Body of pancreas (tissue), 4 donors: ENCODE results near the gene PPP1R37.
A peak's percentile ranks its signal among the peaks of the same experiment; 100 is the strongest.

Experiments used
- POLR2A ChIP-seq, 3 donors: fragments of 450-650 bp; IDR thresholded peaks; one replicate each; pipeline ENCODE4 v1.6.1; 2016; ENCODE audit warnings: antibody characterized with exemption in 3 of 3, mild to moderate bottlenecking in 2 of 3
- TF ChIP-seq, protein P1 (sequence below), 7 experiments: fragments of 450-650 bp in 4 of 7; fragments of 200-600 bp in 3 of 7; sonication (generic) in 3 of 7; IDR thresholded peaks; one replicate each; pipeline ENCODE4 v1.5.1; 2016 to 2019; ENCODE audit warnings: antibody characterized with exemption in 7 of 7

DNA sequence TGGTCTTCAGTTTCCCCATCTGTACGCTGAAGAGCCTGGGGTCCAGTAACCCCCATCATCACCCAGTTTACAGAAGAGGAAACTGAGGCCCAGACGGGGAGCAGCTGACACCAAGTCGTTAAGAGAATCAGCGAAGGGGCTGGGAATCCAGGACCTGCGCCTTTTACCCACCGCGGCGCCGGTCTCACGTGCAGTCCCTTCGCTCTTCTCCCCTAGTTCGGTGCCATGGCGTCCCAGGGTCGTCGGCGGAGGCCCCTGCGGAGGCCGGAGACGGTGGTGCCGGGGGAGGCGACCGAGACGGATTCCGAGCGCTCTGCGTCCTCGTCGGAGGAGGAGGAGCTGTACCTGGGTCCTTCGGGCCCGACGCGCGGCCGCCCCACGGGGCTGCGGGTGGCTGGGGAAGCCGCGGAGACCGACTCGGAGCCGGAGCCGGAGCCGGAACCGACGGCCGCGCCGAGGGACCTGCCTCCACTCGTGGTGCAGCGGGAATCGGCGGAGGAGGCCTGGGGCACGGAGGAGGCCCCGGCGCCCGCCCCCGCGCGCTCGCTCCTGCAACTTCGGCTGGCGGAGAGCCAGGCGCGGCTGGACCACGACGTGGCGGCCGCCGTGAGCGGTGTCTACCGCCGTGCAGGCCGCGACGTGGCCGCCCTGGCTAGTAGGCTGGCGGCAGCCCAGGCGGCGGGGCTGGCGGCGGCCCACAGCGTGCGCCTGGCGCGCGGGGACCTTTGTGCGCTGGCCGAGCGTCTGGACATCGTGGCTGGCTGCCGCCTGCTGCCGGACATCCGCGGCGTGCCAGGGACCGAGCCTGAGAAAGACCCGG is 86.3 kb downstream of the PPP1R37 start:
- TF ChIP-seq, protein P1, sequence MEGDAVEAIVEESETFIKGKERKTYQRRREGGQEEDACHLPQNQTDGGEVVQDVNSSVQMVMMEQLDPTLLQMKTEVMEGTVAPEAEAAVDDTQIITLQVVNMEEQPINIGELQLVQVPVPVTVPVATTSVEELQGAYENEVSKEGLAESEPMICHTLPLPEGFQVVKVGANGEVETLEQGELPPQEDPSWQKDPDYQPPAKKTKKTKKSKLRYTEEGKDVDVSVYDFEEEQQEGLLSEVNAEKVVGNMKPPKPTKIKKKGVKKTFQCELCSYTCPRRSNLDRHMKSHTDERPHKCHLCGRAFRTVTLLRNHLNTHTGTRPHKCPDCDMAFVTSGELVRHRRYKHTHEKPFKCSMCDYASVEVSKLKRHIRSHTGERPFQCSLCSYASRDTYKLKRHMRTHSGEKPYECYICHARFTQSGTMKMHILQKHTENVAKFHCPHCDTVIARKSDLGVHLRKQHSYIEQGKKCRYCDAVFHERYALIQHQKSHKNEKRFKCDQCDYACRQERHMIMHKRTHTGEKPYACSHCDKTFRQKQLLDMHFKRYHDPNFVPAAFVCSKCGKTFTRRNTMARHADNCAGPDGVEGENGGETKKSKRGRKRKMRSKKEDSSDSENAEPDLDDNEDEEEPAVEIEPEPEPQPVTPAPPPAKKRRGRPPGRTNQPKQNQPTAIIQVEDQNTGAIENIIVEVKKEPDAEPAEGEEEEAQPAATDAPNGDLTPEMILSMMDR (IDR thresholded peaks at IDR 0.05) = no peak
- peak in 1 of 3 donors; percentile 10 for TF ChIP-seq POLR2A (IDR thresholded peaks at IDR 0.05)
